Lower leg skin (tissue), 4 donors: ENCODE measurements around the gene NAALADL2. TPM values are rescaled to one million over a fixed set of nuclear protein-coding genes. Genes with fewer than 3 reads are reported as not detected.

Experiments
- DNase-seq, 2 donors: peaks; one replicate each; pipeline ENCODE4 v3.0.0-alpha.2; 2019; ENCODE audit warnings: low spot score in 2 of 2
- H3K4me3 ChIP-seq: fragments of 200-600 bp; sonication (generic); 2 replicates; pipeline ENCODE4 v1.5.1; 2017; ENCODE audit warnings: mild to moderate bottlenecking, low read depth; ENCODE audit not compliant: poor library complexity, severe bottlenecking
- POLR2A ChIP-seq, 2 donors: fragments of 450-650 bp; IDR thresholded peaks; one replicate each; pipeline ENCODE4 v1.6.1; 2016 to 2017; ENCODE audit warnings: antibody characterized with exemption in 2 of 2, mild to moderate bottlenecking in 1 of 2, moderate library complexity in 1 of 2
- WGBS, 2 donors: methylation state at CpG; one replicate each; pipeline ENCODE4 v1.1.5; 2018; 5-methylcytosine and 5-hydroxymethylcytosine counted together
- intact Hi-C: fragments of 100-400 bp; cut with DNase I; formaldehyde crosslinking; loops from one replicate; pipeline ENCODE4 v1.15.0; 2023; ENCODE audit warnings: low total_unique reads
- total RNA-seq, 4 donors: library from RNA; depleted of rRNA; stranded (reverse); fragments of >200 nt; gene quantifications; one replicate each; pipeline ENCODE4 v1.1.0, GENCODE V29; 2016
- TF ChIP-seq, protein P1 (sequence below), 3 donors: fragments of 450-650 bp; IDR thresholded peaks; one replicate each; pipeline ENCODE4 v1.5.1; 2016; ENCODE audit warnings: antibody characterized with exemption in 3 of 3, mild to moderate bottlenecking in 3 of 3, moderate library complexity in 2 of 3

Gene NAALADL2
- total RNA-seq, 4 donors from 2014 or later = 3.6 to 8.1 (median 4.6) TPM

DNA sequence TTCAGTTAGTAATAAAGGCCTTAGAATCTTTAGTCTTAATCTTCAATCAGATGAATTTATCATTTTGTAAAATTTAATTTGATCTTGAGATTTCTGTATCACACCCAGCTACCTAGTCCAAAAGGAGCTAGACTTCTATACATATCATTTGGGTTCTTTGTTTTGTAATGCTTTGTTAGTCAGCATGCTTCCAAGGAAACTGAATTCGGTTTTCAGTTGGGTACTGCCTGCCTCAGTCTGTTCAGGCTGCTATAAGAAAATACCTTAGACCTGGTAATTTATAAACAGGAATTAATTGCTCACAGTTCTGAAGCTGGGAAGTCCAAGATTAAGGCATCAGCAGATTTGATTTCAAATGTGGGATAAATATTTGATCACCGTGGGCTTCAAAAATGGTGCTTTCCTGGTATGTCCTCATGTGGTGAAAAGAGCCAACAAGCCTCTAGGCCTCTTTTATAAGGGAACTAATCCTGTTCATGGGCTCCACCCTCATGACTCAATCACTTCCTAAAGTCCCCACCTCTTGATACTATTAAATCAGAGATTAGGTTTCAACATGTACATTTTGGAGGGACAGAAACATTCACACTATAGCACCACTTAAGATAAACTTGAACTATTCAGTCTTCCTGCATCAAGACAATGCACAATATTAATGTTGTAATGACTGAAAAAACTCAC, 800.7 kb downstream of the NAALADL2 start:
- DNase-seq = no peak
- intact Hi-C loops = no loop called here
- 55 to 56% methylated on average over 2 of the region's 2 CpGs for WGBS, 2 donors
- H3K4me3 ChIP-seq = no peak overlapping the region
- no peak for TF ChIP-seq POLR2A (IDR thresholded peaks at IDR 0.05)
- TF ChIP-seq, protein P1, sequence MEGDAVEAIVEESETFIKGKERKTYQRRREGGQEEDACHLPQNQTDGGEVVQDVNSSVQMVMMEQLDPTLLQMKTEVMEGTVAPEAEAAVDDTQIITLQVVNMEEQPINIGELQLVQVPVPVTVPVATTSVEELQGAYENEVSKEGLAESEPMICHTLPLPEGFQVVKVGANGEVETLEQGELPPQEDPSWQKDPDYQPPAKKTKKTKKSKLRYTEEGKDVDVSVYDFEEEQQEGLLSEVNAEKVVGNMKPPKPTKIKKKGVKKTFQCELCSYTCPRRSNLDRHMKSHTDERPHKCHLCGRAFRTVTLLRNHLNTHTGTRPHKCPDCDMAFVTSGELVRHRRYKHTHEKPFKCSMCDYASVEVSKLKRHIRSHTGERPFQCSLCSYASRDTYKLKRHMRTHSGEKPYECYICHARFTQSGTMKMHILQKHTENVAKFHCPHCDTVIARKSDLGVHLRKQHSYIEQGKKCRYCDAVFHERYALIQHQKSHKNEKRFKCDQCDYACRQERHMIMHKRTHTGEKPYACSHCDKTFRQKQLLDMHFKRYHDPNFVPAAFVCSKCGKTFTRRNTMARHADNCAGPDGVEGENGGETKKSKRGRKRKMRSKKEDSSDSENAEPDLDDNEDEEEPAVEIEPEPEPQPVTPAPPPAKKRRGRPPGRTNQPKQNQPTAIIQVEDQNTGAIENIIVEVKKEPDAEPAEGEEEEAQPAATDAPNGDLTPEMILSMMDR (IDR thresholded peaks at IDR 0.05) = no peak

- no peak overlapping the region for H3K4me3 ChIP-seq
- no peak for DNase-seq
- intact Hi-C loops = no loop called here
- no peak for TF ChIP-seq POLR2A (IDR thresholded peaks at IDR 0.05)
- TF ChIP-seq, protein P1 (IDR thresholded peaks at IDR 0.05) = no peak
These were observed 803.7 kb downstream of the NAALADL2 start for GRCh38 chr3:175662815-175663214.

DNA sequence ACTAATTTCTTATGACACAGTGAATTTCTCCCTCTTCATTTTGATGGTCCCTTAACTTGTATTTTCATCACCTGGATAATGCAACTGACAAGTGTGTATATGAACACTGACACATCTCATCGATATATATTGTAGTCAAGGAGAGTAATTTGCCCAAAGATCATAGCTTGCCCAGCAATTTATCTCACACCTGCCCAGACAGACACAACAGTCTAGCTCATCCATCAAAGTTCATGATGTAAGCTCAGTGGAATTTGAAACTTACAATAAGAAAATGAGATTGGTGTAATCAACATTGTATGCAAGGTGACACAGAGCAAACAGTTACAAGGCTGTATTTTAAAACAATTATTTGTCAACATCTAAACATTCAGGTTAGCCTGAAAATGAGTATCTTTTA, 805.8 kb downstream of the NAALADL2 start:
- no peak for DNase-seq
- H3K4me3 ChIP-seq = no peak overlapping the region
- 54 to 68% methylated on average over 1 of the region's 1 CpG for WGBS, 2 donors
- intact Hi-C loops = no loop called here
- TF ChIP-seq, protein P1 (IDR thresholded peaks at IDR 0.05) = no peak
- no peak for TF ChIP-seq POLR2A (IDR thresholded peaks at IDR 0.05)

- no peak for DNase-seq
- WGBS, 2 donors = 76 to 84% methylated on average over 1 of the region's 1 CpG
- no peak overlapping the region for H3K4me3 ChIP-seq
- intact Hi-C loops = no loop called here
- TF ChIP-seq POLR2A (IDR thresholded peaks at IDR 0.05) = no peak
- TF ChIP-seq, protein P1 (IDR thresholded peaks at IDR 0.05) = no peak
These were observed 809.2 kb downstream of the NAALADL2 start for GRCh38 chr3:175668300-175668699.

- intact Hi-C loops = no loop called here
- no peak overlapping the region for H3K4me3 ChIP-seq
- WGBS, 2 donors = 85 to 89% methylated on average over 3 of the region's 3 CpGs
- TF ChIP-seq, protein P1 (IDR thresholded peaks at IDR 0.05) = no peak
- no peak for TF ChIP-seq POLR2A (IDR thresholded peaks at IDR 0.05)
- no peak for DNase-seq
These were observed 811.4 kb downstream of the NAALADL2 start for GRCh38 chr3:175670557-175670956.
